GM12801 (cell line): ENCODE measurements around the gene RARG.

Experiments used
- CTCF ChIP-seq: IDR thresholded peaks from one replicate; pipeline ENCODE4 v1.5.1; 2011; ENCODE audit warnings: control low read depth; ENCODE audit not compliant: insufficient read length; ENCODE audit errors: extremely low read depth

RARG gene

GRCh38 chr12:53193985-53194716, 37.9 kb downstream of the RARG start:
- no peak for TF ChIP-seq CTCF

- no peak for TF ChIP-seq CTCF
Measured at GRCh38 chr12:53193040-53193439, 39.0 kb downstream of the RARG start.

GRCh38 chr12:53192531-53193021, 39.4 kb downstream of the RARG start:
- TF ChIP-seq CTCF = no peak

GRCh38 chr12:53191885-53192530, 40.0 kb downstream of the RARG start:
- no peak for TF ChIP-seq CTCF

GRCh38 chr12:53191096-53191884, 40.7 kb downstream of the RARG start:
- TF ChIP-seq CTCF = no peak

DNA sequence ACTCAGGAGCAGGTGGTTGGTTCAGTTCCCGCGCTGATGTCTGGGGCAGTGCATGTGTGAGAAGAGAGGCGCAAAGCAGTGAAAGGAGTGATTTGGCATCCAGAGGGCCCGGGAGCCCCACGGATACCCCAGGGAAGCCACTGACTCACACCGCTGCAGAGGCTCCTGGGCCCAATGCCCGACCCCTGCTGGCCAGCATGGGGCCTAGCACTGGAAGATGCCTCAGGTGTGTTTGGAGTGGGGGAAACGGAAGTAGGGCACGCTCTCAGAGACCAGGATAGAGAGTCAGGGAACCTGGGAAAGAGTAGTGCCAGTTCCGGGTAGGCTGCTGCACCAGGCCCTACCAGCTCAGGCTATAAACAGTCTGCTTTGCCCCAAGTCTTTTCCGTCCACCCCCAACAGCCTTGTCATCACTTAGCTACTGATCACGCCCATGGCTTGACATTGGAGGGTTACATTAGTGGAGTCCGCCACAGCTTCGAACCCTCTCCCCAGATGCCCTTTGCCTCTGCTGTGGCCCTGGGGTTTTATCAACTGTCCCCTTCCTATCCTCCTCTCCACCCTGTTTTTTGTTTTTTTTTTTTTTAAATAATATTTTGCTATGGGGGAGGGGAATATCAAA, 41.8 kb downstream of the RARG start:
- peak; percentile 7 for TF ChIP-seq CTCF
